ENCODE measurements around the gene TMEM14C.
"Not testable (repeated sequence)": the region's sequence is repeated elsewhere in the genome, so short reads cannot be mapped to it uniquely, and the experiment has no call there.

TMEM14C gene

DNA sequence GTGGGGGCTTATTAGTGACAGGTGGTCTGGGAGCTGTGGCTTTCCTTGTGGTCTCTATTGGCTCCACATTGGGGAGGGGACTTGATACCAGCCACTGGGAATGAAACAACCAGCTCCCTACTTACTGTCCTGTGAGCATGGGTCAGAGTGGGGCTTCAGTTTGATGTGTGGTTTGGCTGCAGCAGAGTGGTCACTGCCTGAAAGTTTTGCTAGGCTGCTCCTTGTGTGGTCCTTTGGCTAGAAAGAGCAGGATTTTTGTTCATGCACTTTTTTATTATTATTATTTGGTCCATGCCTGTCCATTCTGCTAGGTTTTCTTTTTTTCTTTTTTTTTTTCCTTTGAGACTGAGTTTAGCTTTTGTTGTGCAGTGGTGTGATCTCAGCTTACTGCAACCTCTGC, 17.2 kb downstream of the TMEM14C start:
- Histone ChIP-seq H3K9me3 (ENCODE audit: control insufficient read depth, low read length) (no peaks in the 10 kb centered on the region), H3K36me3 (ENCODE audit: control insufficient read depth, insufficient read depth, low read length) (no peaks in the 10 kb centered on the region), H3K4me1 (ENCODE audit: control insufficient read depth, insufficient read depth, low read length, poor library complexity, severe bottlenecking) (no peaks in the 10 kb centered on the region), H3K4me3 (ENCODE audit: insufficient read depth, low read depth, low read length, poor library complexity, severe bottlenecking) (no peak overlapping the region), H3K27me3 (replicated peaks; ENCODE audit: control insufficient read depth, insufficient read depth, low read length, poor library complexity, severe bottlenecking) (no peaks in the 10 kb centered on the region), H3K27ac (ENCODE audit: insufficient read depth, low read length, poor library complexity, severe bottlenecking) (no peak overlapping the region)
- no peak for DNase-seq

DNA sequence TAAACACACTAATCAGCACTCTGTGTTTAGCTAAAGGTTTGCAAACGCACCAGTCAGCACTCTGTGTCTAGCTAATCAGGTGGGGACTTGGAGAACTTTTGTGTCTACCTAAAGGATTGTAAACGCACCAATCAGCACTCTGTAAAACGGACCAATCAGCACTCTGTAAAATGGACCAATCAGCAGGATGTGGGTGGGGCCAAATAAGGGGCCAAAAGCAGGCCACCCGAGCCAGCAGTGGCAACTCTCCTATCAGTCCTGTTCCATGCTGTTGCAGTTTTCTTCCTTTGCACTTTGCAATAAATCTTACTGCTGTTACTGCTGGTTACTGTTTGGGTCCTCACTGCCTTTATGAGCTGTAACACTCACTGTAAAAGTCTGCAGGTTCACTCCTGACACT, 18.8 kb downstream of the TMEM14C start:
- not testable (repeated sequence) for H3K9me3 ChIP-seq (ENCODE audit: control insufficient read depth, low read length); H3K27ac ChIP-seq (ENCODE audit: insufficient read depth, low read length, poor library complexity, severe bottlenecking); DNase-seq; H3K4me3 ChIP-seq (ENCODE audit: insufficient read depth, low read depth, low read length, poor library complexity, severe bottlenecking); H3K4me1 ChIP-seq (ENCODE audit: control insufficient read depth, insufficient read depth, low read length, poor library complexity, severe bottlenecking); H3K27me3 ChIP-seq (replicated peaks; ENCODE audit: control insufficient read depth, insufficient read depth, low read length, poor library complexity, severe bottlenecking); H3K36me3 ChIP-seq (ENCODE audit: control insufficient read depth, insufficient read depth, low read length)

DNA sequence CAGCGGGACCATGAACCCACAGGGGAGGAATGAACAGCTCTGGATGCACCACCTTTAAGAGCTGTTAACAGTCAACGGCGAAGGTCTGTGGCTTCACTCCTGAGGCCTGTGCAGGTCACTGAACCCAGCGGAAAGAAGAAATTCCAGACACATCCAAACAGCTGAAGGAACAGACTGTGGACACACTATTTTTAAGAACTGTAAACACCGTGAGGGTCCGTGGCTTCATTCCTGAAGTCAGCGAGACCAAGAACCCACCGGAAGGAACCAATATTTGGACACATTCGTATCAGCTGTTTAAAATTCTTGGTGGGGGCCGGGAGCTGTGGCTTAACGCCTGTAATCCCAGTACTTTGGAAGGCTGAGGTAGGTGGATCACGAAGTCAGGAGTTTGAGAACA, 19.4 kb downstream of the TMEM14C start:
- Histone ChIP-seq H3K4me1 (ENCODE audit: control insufficient read depth, insufficient read depth, low read length, poor library complexity, severe bottlenecking) (peaks cover 4% of the 10 kb centered on the region), H3K27ac (ENCODE audit: insufficient read depth, low read length, poor library complexity, severe bottlenecking) (no peak overlapping the region), H3K36me3 (ENCODE audit: control insufficient read depth, insufficient read depth, low read length) (no peaks in the 10 kb centered on the region), H3K9me3 (ENCODE audit: control insufficient read depth, low read length) (no peaks in the 10 kb centered on the region), H3K4me3 (ENCODE audit: insufficient read depth, low read depth, low read length, poor library complexity, severe bottlenecking) (no peak overlapping the region), H3K27me3 (replicated peaks; ENCODE audit: control insufficient read depth, insufficient read depth, low read length, poor library complexity, severe bottlenecking) (no peaks in the 10 kb centered on the region)
- DNase-seq: no peak

DNA sequence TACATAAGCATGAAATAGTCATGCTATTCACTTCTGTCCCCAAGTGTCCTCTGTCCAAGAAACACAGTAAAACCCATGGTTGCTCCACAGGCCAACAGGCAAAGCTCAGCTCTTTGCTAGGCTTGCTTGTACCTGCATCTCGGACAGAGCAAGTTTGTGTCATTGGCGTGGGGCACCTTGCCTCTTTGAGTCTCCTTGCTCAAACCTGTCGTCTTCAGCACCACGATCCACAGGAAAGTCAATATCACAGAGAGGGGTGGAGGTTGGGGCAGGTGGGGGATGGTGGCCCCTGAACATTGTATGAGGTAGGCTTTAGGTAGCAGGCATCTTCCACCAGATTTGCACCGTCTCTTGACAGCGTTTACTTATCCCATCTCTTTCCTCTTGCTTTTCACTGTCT, 20.6 kb downstream of the TMEM14C start:
- Histone ChIP-seq H3K4me1 (ENCODE audit: control insufficient read depth, insufficient read depth, low read length, poor library complexity, severe bottlenecking) (peaks cover 12% of the 10 kb centered on the region), H3K9me3 (ENCODE audit: control insufficient read depth, low read length) (no peaks in the 10 kb centered on the region), H3K27me3 (replicated peaks; ENCODE audit: control insufficient read depth, insufficient read depth, low read length, poor library complexity, severe bottlenecking) (no peaks in the 10 kb centered on the region), H3K27ac (ENCODE audit: insufficient read depth, low read length, poor library complexity, severe bottlenecking) (no peak overlapping the region), H3K4me3 (ENCODE audit: insufficient read depth, low read depth, low read length, poor library complexity, severe bottlenecking) (no peak overlapping the region), H3K36me3 (ENCODE audit: control insufficient read depth, insufficient read depth, low read length) (no peaks in the 10 kb centered on the region)
- no peak for DNase-seq

- Histone ChIP-seq H3K27me3 (replicated peaks; ENCODE audit: control insufficient read depth, insufficient read depth, low read length, poor library complexity, severe bottlenecking) (no peaks in the 10 kb centered on the region), H3K4me1 (ENCODE audit: control insufficient read depth, insufficient read depth, low read length, poor library complexity, severe bottlenecking) (peaks cover 18% of the 10 kb centered on the region), H3K27ac (ENCODE audit: insufficient read depth, low read length, poor library complexity, severe bottlenecking) (no peak overlapping the region), H3K4me3 (ENCODE audit: insufficient read depth, low read depth, low read length, poor library complexity, severe bottlenecking) (no peak overlapping the region), H3K36me3 (ENCODE audit: control insufficient read depth, insufficient read depth, low read length) (no peaks in the 10 kb centered on the region), H3K9me3 (ENCODE audit: control insufficient read depth, low read length) (no peaks in the 10 kb centered on the region)
- no peak for DNase-seq
Measured at GRCh38 chr6:10745116-10745515, 22.2 kb downstream of the TMEM14C start.

DNA sequence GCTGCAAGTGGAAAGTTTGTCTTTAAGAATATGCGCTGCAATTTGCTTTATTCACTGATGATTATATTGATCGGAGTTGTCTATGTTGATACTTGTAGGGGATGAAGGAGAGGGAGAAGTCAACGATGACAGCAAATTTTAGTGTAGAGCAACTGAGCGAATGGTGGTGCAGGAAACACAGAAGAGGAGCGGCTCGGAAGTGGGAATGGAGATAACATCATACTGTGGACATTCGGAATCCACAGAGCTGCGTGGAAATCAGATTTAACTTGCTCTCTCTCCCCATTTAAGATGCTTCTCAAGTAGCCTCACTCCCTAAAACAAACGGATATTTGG, 24.0 kb downstream of the TMEM14C start:
- no peak for DNase-seq
- Histone ChIP-seq H3K4me3 (ENCODE audit: insufficient read depth, low read depth, low read length, poor library complexity, severe bottlenecking) (peak overlapping the region; percentile 79), H3K4me1 (ENCODE audit: control insufficient read depth, insufficient read depth, low read length, poor library complexity, severe bottlenecking) (peaks cover 18% of the 10 kb centered on the region), H3K27me3 (replicated peaks; ENCODE audit: control insufficient read depth, insufficient read depth, low read length, poor library complexity, severe bottlenecking) (no peaks in the 10 kb centered on the region), H3K9me3 (ENCODE audit: control insufficient read depth, low read length) (no peaks in the 10 kb centered on the region), H3K36me3 (ENCODE audit: control insufficient read depth, insufficient read depth, low read length) (no peaks in the 10 kb centered on the region), H3K27ac (ENCODE audit: insufficient read depth, low read length, poor library complexity, severe bottlenecking) (peak overlapping the region; percentile 83)

DNA sequence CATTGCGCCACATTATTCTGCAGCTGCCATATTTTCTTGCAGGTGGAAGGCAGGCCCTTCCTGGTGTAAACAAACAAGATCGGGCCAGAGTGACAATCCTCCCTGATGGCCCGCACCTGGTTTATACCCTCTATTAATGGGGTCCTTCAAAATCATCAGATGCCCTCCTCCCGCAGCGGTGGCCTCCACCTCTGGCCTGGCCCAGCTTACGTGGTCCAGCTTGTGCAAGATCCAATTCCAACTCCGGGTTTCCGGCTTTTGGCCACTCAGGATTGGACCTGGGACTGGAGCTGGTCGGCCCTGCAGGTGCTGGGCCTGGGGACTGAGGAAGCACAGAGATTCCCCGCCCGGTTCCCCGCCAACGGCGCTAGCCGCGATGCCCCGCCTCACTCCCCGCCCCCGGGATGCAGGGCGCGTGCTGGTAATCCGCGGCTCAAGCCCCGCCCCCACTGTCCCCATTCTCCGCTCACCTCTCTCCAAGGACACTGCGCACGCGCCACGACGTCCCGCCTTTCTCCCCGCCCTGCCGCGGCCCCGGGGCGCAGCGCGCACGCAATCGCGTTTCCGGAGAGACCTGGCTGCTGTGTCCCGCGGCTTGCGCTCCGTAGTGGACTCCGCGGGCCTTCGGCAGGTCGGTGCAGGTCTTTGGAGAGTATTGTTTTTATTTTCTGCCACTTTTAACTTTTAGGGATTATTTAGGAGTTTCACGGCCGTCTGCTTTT, 24.5 kb downstream of the TMEM14C start, which contains the start of gene TMEM14B:
Gene TMEM14B (plus strand): TSS at position 555 of the 722 bp plus-strand sequence. CDS start 1,441 bp downstream, outside the sequence.
- Histone ChIP-seq H3K27me3 (replicated peaks; ENCODE audit: control insufficient read depth, insufficient read depth, low read length, poor library complexity, severe bottlenecking) (no peaks in the 10 kb centered on the region), H3K36me3 (ENCODE audit: control insufficient read depth, insufficient read depth, low read length) (no peaks in the 10 kb centered on the region), H3K9me3 (ENCODE audit: control insufficient read depth, low read length) (no peaks in the 10 kb centered on the region), H3K27ac (ENCODE audit: insufficient read depth, low read length, poor library complexity, severe bottlenecking) (peak within 1 kb of the TSS; percentile 83), H3K4me3 (ENCODE audit: insufficient read depth, low read depth, low read length, poor library complexity, severe bottlenecking) (peak within 1 kb of the TSS; percentile 79), H3K4me1 (ENCODE audit: control insufficient read depth, insufficient read depth, low read length, poor library complexity, severe bottlenecking) (peaks cover 18% of the 10 kb centered on the region)
- peak; percentile 97 to 98 (median 98) for DNase-seq

- Histone ChIP-seq H3K4me3 (ENCODE audit: insufficient read depth, low read depth, low read length, poor library complexity, severe bottlenecking) (no peak overlapping the region), H3K36me3 (ENCODE audit: control insufficient read depth, insufficient read depth, low read length) (peaks cover 7% of the 10 kb centered on the region), H3K27ac (ENCODE audit: insufficient read depth, low read length, poor library complexity, severe bottlenecking) (no peak overlapping the region), H3K9me3 (ENCODE audit: control insufficient read depth, low read length) (no peaks in the 10 kb centered on the region), H3K4me1 (ENCODE audit: control insufficient read depth, insufficient read depth, low read length, poor library complexity, severe bottlenecking) (peaks cover 18% of the 10 kb centered on the region), H3K27me3 (replicated peaks; ENCODE audit: control insufficient read depth, insufficient read depth, low read length, poor library complexity, severe bottlenecking) (no peaks in the 10 kb centered on the region)
- DNase-seq: no peak
Measured at GRCh38 chr6:10749734-10750133, 26.9 kb downstream of the TMEM14C start.

DNA sequence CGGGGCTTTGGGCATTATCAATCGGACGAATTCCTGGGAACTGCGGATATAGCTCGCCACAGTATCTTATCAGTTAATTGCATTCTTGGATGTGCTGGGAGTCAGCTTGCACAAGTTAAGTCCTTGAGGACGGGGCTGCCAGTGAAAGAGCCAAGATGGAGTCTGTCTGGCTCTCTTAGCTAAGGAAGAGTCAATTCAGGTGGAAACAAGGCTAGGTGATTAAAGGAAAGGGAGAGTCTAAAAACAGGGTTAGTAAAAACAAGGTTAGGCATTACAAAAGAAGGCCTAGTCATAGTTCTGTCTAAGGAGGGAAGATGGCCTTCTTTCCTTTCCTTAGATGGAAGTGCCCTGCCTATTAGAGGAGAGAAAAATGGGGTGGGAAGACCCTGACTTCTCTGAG, 27.7 kb downstream of the TMEM14C start:
- H3K9me3 ChIP-seq (ENCODE audit: control insufficient read depth, low read length); H3K27me3 ChIP-seq (replicated peaks; ENCODE audit: control insufficient read depth, insufficient read depth, low read length, poor library complexity, severe bottlenecking); H3K4me3 ChIP-seq (ENCODE audit: insufficient read depth, low read depth, low read length, poor library complexity, severe bottlenecking); DNase-seq; H3K27ac ChIP-seq (ENCODE audit: insufficient read depth, low read length, poor library complexity, severe bottlenecking); H3K36me3 ChIP-seq (ENCODE audit: control insufficient read depth, insufficient read depth, low read length): not testable (repeated sequence)
- peaks cover 18% of the 10 kb centered on the region for H3K4me1 ChIP-seq (ENCODE audit: control insufficient read depth, insufficient read depth, low read length, poor library complexity, severe bottlenecking)

DNA sequence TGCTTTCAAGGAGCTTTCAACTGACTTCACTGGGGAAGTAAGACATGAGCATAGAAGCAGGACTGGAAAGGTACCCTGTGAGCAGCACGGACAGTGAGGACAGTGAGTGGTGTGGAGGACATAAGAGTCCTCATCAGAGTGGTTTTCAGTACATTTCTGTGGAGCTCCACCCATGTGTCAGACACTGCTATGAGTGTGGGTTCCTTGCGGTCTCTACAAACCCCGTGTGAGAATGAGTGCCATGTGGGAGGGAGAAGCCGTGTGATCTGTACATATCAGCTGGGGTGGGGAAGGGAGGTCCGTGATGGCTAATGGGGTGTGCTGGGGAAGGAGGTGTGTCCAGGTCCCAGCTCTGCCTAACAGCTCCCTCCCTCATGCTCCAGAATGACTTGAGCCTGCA, 28.9 kb downstream of the TMEM14C start:
- not testable (repeated sequence) for H3K27me3 ChIP-seq (replicated peaks; ENCODE audit: control insufficient read depth, insufficient read depth, low read length, poor library complexity, severe bottlenecking); H3K9me3 ChIP-seq (ENCODE audit: control insufficient read depth, low read length); H3K4me3 ChIP-seq (ENCODE audit: insufficient read depth, low read depth, low read length, poor library complexity, severe bottlenecking); DNase-seq; H3K27ac ChIP-seq (ENCODE audit: insufficient read depth, low read length, poor library complexity, severe bottlenecking)
- H3K36me3 ChIP-seq (ENCODE audit: control insufficient read depth, insufficient read depth, low read length): peaks cover 13% of the 10 kb centered on the region
- peaks cover 18% of the 10 kb centered on the region for H3K4me1 ChIP-seq (ENCODE audit: control insufficient read depth, insufficient read depth, low read length, poor library complexity, severe bottlenecking)

Data from effector memory CD4-positive, alpha-beta T cell (primary cell).